Measurements from ENCODE around the gene UNC45A. TPM values are rescaled to one million over a fixed set of nuclear protein-coding genes. Genes with fewer than 3 reads are reported as not detected.
"Not testable (repeated sequence)": the region's sequence is repeated elsewhere in the genome, so short reads cannot be mapped to it uniquely, and the experiment has no call there.

UNC45A gene
- total RNA-seq, 1 donor from 2014 or later = 50.1 TPM

GRCh38 chr15:90907051-90907660 lies 27.9 kb upstream of the UNC45A start:
- TF ChIP-seq, protein P1, sequence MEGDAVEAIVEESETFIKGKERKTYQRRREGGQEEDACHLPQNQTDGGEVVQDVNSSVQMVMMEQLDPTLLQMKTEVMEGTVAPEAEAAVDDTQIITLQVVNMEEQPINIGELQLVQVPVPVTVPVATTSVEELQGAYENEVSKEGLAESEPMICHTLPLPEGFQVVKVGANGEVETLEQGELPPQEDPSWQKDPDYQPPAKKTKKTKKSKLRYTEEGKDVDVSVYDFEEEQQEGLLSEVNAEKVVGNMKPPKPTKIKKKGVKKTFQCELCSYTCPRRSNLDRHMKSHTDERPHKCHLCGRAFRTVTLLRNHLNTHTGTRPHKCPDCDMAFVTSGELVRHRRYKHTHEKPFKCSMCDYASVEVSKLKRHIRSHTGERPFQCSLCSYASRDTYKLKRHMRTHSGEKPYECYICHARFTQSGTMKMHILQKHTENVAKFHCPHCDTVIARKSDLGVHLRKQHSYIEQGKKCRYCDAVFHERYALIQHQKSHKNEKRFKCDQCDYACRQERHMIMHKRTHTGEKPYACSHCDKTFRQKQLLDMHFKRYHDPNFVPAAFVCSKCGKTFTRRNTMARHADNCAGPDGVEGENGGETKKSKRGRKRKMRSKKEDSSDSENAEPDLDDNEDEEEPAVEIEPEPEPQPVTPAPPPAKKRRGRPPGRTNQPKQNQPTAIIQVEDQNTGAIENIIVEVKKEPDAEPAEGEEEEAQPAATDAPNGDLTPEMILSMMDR (IDR thresholded peaks at IDR 0.05; ENCODE audit: insufficient read depth, low read length, poor library complexity, severe bottlenecking) = no peak
- Histone ChIP-seq H3K4me3 (ENCODE audit: low read depth, low read length) (no peak overlapping the region), H3K27me3 (ENCODE audit: control insufficient read depth, insufficient read depth, low read length) (no peaks in the 10 kb centered on the region), H3K36me3 (ENCODE audit: control insufficient read depth, insufficient read depth, low read length) (peaks cover 6% of the 10 kb centered on the region)
- no peak for DNase-seq (ENCODE audit: low read depth)

- peaks cover 6% of the 10 kb centered on the region for H3K36me3 ChIP-seq (ENCODE audit: control insufficient read depth, insufficient read depth, low read length)
- no peak overlapping the region for H3K4me3 ChIP-seq (ENCODE audit: low read depth, low read length)
- no peak for DNase-seq (ENCODE audit: low read depth)
- no peaks in the 10 kb centered on the region for H3K27me3 ChIP-seq (ENCODE audit: control insufficient read depth, insufficient read depth, low read length)
- TF ChIP-seq, protein P1 (IDR thresholded peaks at IDR 0.05; ENCODE audit: insufficient read depth, low read length, poor library complexity, severe bottlenecking) = no peak
These were observed 27.1 kb upstream of the UNC45A start for GRCh38 chr15:90907838-90908507.

DNA sequence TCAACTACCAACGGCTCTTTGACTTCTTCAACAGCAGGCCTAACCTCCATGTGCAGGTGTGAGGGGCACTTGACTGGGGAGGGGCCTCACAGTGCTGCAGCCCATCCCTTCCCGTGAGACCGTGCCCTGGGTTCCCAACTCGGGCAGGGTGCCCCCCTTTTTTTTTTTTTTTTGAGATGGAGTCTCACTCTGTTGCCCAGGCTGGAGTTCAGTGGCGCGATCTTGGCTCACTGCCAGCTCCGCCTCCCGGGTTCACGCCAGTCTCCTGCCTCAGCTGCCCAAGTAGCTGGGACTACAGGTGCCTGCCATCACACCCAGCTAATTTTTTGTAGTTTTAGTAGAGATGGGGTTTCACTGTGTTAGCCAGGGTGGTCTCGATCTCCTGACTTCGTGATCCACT lies 25.6 kb upstream of the UNC45A start:
- not testable (repeated sequence) for H3K27me3 ChIP-seq (ENCODE audit: control insufficient read depth, insufficient read depth, low read length); H3K36me3 ChIP-seq (ENCODE audit: control insufficient read depth, insufficient read depth, low read length); H3K4me3 ChIP-seq (ENCODE audit: low read depth, low read length); DNase-seq (ENCODE audit: low read depth)

DNA sequence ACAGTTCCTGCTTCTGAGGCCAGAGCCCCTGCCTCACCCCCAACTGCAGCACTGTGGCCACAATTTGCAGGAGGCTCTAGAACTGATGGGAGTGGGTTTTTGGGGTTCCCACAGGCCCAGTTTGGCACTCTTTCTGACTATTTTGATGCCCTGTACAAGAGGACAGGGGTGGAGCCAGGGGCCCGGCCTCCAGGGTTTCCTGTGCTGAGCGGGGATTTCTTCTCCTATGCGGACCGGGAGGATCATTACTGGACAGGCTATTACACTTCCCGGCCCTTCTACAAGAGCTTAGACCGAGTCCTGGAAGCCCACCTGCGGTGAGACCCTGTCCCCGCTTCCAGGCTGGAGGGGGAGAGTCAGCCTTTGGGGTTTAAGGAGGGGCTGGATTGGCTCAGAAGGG lies 25.1 kb upstream of the UNC45A start:
- TF ChIP-seq, protein P1 (IDR thresholded peaks at IDR 0.05; ENCODE audit: insufficient read depth, low read length, poor library complexity, severe bottlenecking) = no peak
- no peak for DNase-seq (ENCODE audit: low read depth)
- Histone ChIP-seq H3K36me3 (ENCODE audit: control insufficient read depth, insufficient read depth, low read length) (peaks cover 6% of the 10 kb centered on the region), H3K4me3 (ENCODE audit: low read depth, low read length) (no peak overlapping the region), H3K27me3 (ENCODE audit: control insufficient read depth, insufficient read depth, low read length) (no peaks in the 10 kb centered on the region)

DNA sequence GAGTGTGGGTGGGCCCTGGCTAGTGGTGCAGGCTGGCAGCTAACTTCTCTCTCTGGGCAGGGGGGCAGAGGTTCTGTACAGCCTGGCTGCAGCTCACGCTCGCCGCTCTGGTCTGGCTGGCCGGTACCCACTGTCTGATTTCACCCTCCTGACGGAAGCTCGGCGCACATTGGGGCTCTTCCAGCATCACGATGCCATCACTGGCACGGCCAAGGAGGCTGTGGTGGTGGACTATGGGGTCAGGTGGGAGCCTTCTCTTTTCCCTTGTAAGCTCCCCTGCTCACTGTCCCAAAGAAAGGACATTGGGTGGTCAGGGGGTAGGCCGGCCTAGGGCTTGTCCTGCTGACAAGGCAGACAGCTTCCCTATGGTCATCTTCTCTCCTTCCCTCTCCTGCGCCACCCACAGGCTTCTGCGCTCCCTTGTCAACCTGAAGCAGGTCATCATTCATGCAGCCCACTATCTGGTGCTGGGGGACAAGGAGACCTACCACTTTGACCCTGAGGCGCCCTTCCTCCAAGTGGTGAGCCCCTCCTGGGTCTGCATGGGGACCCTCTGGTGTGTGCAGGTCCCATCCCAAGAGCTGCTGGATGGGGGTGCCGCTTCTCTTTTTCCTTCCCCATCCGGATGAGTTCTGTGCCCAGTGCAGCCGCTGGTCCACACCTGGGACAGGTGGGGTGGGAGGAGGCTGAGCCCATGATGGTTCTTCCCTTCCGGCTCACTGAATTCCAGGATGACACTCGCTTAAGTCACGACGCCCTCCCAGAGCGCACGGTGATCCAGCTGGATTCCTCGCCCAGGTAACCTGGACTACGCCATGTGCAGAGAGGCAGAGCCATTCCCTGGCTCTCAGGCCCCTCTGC lies 24.4 kb upstream of the UNC45A start:
- no peak for DNase-seq (ENCODE audit: low read depth)
- H3K4me3 ChIP-seq (ENCODE audit: low read depth, low read length) = no peak overlapping the region
- peaks cover 6% of the 10 kb centered on the region for H3K36me3 ChIP-seq (ENCODE audit: control insufficient read depth, insufficient read depth, low read length)
- TF ChIP-seq, protein P1 (IDR thresholded peaks at IDR 0.05; ENCODE audit: insufficient read depth, low read length, poor library complexity, severe bottlenecking) = no peak
- H3K27me3 ChIP-seq (ENCODE audit: control insufficient read depth, insufficient read depth, low read length) = no peaks in the 10 kb centered on the region

- Histone ChIP-seq H3K36me3 (ENCODE audit: control insufficient read depth, insufficient read depth, low read length) (peaks cover 4% of the 10 kb centered on the region), H3K4me3 (ENCODE audit: low read depth, low read length) (no peak overlapping the region), H3K27me3 (ENCODE audit: control insufficient read depth, insufficient read depth, low read length) (no peaks in the 10 kb centered on the region)
- DNase-seq (ENCODE audit: low read depth) = no peak
- TF ChIP-seq, protein P1 (IDR thresholded peaks at IDR 0.05; ENCODE audit: insufficient read depth, low read length, poor library complexity, severe bottlenecking) = no peak
These were observed 23.8 kb upstream of the UNC45A start for GRCh38 chr15:90911302-90911623.
